HAP-1 (cell line): Measurements from ENCODE around the gene C2orf92.
A peak's percentile ranks its signal among the peaks of the same experiment; 100 is the strongest.
"Not testable (repeated sequence)": the region's sequence is repeated elsewhere in the genome, so short reads cannot be mapped to it uniquely, and the experiment has no call there.

Experiments
- DNase-seq, 2 experiments: peaks; one replicate each; pipeline ENCODE4 v3.0.0-alpha.2; 2016 to 2020; ENCODE audit warnings: low spot score in 2 of 2
- H3K27me3 ChIP-seq: fragments of 250-450 bp; sonication (Bioruptor Pico); 2 replicates; pipeline ENCODE4 v1.5.1; 2020; ENCODE audit warnings: low read depth, mild to moderate bottlenecking, moderate library complexity
- H3K36me3 ChIP-seq: fragments of 250-450 bp; sonication (Bioruptor Pico); replicated peaks from 2 replicates; pipeline ENCODE4 v1.5.1; 2020; ENCODE audit warnings: mild to moderate bottlenecking
- H3K4me1 ChIP-seq: fragments of 250-450 bp; sonication (Bioruptor Pico); 2 replicates; pipeline ENCODE4 v1.5.1; 2020; ENCODE audit warnings: mild to moderate bottlenecking
- H3K4me3 ChIP-seq: fragments of 250-450 bp; sonication (Bioruptor Pico); 2 replicates; pipeline ENCODE4 v1.5.1; 2020; ENCODE audit warnings: mild to moderate bottlenecking, moderate library complexity
- H3K9me3 ChIP-seq: fragments of 250-450 bp; sonication (Bioruptor Pico); 2 replicates; pipeline ENCODE4 v1.5.1; 2020; ENCODE audit warnings: mild to moderate bottlenecking, moderate library complexity
- in situ Hi-C: fragments of 300-500 bp; cut with MboI; formaldehyde crosslinking; loops from 3 replicates; pipeline ENCODE4 v1.14.3; 2020; ENCODE audit warnings: low sequenced_read_pairs, inconsistent platforms, mixed read lengths

Gene C2orf92

DNA sequence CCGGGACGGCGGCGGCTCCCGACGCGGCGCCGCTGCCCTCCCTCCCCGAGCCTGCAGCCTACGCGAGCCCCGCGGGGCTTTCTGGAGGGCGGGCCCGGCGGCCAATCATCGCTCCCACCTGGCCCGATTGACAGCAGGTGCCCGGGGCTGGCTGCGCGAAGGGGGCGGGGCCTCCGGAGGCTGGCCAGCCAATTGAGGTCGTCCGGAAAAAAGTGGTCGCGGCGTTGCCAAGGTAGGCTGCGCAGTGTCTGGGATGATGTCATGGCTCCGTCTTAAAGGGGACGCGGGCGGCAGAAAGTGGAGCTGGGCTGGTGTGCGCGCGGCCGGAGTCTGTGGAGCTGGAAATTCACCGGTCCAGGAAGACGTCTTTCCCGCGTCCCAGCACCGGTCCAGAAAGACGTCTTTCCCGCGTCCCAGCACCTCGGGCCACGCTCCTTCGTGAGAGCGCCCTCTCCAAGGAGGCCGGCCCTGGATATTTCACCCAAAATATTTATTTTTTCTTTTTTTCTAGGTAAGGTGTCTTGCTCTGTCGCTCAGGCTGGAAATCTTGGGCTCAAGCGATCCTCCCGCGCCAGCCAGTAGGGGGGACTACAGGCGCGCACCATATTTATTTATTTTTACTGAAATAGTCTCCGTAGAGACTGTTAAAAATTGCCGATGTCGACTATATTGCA lies 5.4 kb upstream of the C2orf92 start, which contains the start of gene ACTR1B:
Gene ACTR1B (minus strand): TSS at position 83 of the 674 bp plus-strand sequence. CDS start 154 bp downstream, outside the sequence.
- Histone ChIP-seq H3K9me3 (no peaks in the 10 kb centered on the region), H3K4me1 (no peaks in the 10 kb centered on the region), H3K27me3 (no peaks in the 10 kb centered on the region), H3K36me3 (peaks cover 10% of the 10 kb centered on the region), H3K4me3 (peak within 1 kb of the TSS; percentile 69)
- in situ Hi-C loops: no loop called here
- DNase-seq: peak; percentile 96 to 98

GRCh38 chr2:97664636-97664970 lies 4.9 kb upstream of the C2orf92 start:
- in situ Hi-C loops: no loop called here
- no peaks in the 10 kb centered on the region for H3K9me3 ChIP-seq
- peak in 1 of 2 experiments; percentile 49 for DNase-seq
- H3K4me1 ChIP-seq: no peaks in the 10 kb centered on the region
- no peaks in the 10 kb centered on the region for H3K27me3 ChIP-seq
- peaks cover 7% of the 10 kb centered on the region for H3K36me3 ChIP-seq
- H3K4me3 ChIP-seq: peak overlapping the region; percentile 69

DNA sequence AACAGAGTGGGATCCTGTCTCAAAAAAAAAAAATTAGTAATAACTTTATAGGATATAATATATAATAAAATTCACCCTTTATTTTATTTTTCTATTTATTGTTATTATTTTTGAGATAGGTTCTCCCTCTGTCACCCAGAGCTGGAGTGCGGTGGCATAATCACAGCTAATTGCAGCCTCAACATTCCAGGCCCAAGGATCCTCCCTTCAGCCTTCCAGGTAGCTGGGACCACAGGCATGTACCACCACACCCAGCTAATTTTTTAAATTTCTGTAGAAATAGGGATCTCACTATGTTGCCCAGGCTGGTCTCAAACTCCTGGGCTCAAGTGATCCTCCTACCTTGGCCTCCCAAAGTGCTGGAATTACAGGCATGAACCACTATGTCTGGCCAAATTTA lies 958 bp downstream of the C2orf92 start:
- no peak overlapping the region for H3K4me3 ChIP-seq
- H3K9me3 ChIP-seq: no peaks in the 10 kb centered on the region
- no peaks in the 10 kb centered on the region for H3K4me1 ChIP-seq
- no peaks in the 10 kb centered on the region; the same call in 1 of the 2 replicates for H3K36me3 ChIP-seq
- no peak for DNase-seq
- no peaks in the 10 kb centered on the region for H3K27me3 ChIP-seq
- in situ Hi-C loops: no loop called here

DNA sequence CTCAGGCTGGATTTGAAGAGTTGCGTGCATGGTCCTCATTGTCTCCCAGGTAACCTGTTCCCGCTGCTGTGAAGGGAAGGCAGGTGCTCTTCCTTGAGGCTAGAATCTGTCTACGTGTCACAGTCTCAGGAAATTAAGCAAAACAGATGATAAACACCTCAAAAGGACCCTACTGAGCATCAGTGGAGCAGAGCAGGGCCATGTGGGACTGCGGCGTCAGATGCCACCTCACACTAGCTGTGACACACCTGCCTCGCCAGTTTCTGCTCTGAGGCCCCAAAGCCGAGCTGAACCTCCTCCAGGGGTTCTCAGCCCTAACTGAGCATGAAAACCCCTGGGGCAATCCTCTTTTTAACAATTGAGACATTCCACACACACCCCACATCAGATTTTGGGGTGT lies 2.0 kb downstream of the C2orf92 start:
- Histone ChIP-seq H3K4me3 (no peak overlapping the region), H3K9me3 (no peaks in the 10 kb centered on the region), H3K4me1 (no peaks in the 10 kb centered on the region), H3K27me3 (no peaks in the 10 kb centered on the region), H3K36me3 (no peaks in the 10 kb centered on the region; the same call in 1 of the 2 replicates)
- no peak for DNase-seq
- in situ Hi-C loops: no loop called here

DNA sequence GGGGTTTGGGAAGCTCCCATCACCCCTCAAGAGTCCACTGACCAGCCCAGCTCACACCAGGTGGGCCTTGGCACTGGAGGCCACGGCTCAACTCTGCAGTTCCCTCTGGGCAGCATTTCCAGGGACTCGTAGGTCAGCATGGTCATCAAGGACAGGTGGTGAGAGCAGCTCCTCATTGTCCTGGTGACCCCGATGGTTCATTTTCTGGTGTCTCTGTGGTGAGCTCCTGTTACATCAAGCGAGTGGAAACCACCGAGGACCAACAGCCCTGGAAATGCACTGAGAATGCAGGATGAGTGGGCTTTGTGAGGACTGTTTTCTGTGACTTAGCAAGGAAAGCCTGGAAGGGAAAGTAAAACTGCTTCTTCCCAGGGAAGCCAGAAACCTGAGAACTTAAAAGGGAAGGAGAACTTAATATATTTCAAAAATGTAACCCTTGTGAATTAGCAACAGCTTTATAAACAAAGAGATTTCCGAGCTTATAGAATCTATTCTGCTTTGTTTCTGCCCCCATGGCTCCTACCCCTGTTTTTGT lies 3.2 kb downstream of the C2orf92 start:
- in situ Hi-C loops: not testable (repeated sequence)

GRCh38 chr2:97673182-97673914 lies 3.8 kb downstream of the C2orf92 start:
- Histone ChIP-seq H3K9me3 (no peaks in the 10 kb centered on the region), H3K36me3 (no peaks in the 10 kb centered on the region; the same call in 1 of the 2 replicates), H3K4me3 (no peak overlapping the region), H3K27me3 (no peaks in the 10 kb centered on the region), H3K4me1 (no peaks in the 10 kb centered on the region)
- no peak for DNase-seq
- in situ Hi-C loops: no loop called here

More for the DNA sequence above, 3.2 kb downstream of the C2orf92 start:
- H3K36me3 ChIP-seq, H3K27me3 ChIP-seq, H3K9me3 ChIP-seq, H3K4me3 ChIP-seq, H3K4me1 ChIP-seq, DNase-seq: not testable (repeated sequence)

GRCh38 chr2:97673915-97674283 lies 4.4 kb downstream of the C2orf92 start:
- in situ Hi-C loops: no loop called here
- no peaks in the 10 kb centered on the region for H3K9me3 ChIP-seq
- DNase-seq: no peak
- H3K36me3 ChIP-seq: no peaks in the 10 kb centered on the region
- H3K4me3 ChIP-seq: no peak overlapping the region
- H3K4me1 ChIP-seq: no peaks in the 10 kb centered on the region
- no peaks in the 10 kb centered on the region for H3K27me3 ChIP-seq

- no peak overlapping the region for H3K4me3 ChIP-seq
- H3K27me3 ChIP-seq: no peaks in the 10 kb centered on the region
- in situ Hi-C loops: no loop called here
- no peaks in the 10 kb centered on the region for H3K9me3 ChIP-seq
- H3K4me1 ChIP-seq: no peaks in the 10 kb centered on the region
- DNase-seq: no peak
- H3K36me3 ChIP-seq: no peaks in the 10 kb centered on the region
Measured at GRCh38 chr2:97675430-97676113, 6.1 kb downstream of the C2orf92 start.

GRCh38 chr2:97676620-97677019 lies 7.1 kb downstream of the C2orf92 start:
- Histone ChIP-seq H3K4me1 (no peaks in the 10 kb centered on the region), H3K9me3 (no peaks in the 10 kb centered on the region), H3K4me3 (no peak overlapping the region), H3K36me3 (no peaks in the 10 kb centered on the region), H3K27me3 (no peaks in the 10 kb centered on the region)
- in situ Hi-C loops: no loop called here
- DNase-seq: no peak

- no peaks in the 10 kb centered on the region for H3K4me1 ChIP-seq
- H3K36me3 ChIP-seq: no peaks in the 10 kb centered on the region
- DNase-seq: no peak
- no peak overlapping the region for H3K4me3 ChIP-seq
- H3K9me3 ChIP-seq: no peaks in the 10 kb centered on the region
- H3K27me3 ChIP-seq: no peaks in the 10 kb centered on the region
- in situ Hi-C loops: no loop called here
Measured at GRCh38 chr2:97677480-97677879, 8.0 kb downstream of the C2orf92 start.

GRCh38 chr2:97678298-97678697 lies 8.8 kb downstream of the C2orf92 start:
- no peaks in the 10 kb centered on the region for H3K9me3 ChIP-seq
- no peaks in the 10 kb centered on the region for H3K36me3 ChIP-seq
- no peak for DNase-seq
- in situ Hi-C loops: no loop called here
- H3K27me3 ChIP-seq: no peaks in the 10 kb centered on the region
- no peak overlapping the region for H3K4me3 ChIP-seq
- H3K4me1 ChIP-seq: no peaks in the 10 kb centered on the region

DNA sequence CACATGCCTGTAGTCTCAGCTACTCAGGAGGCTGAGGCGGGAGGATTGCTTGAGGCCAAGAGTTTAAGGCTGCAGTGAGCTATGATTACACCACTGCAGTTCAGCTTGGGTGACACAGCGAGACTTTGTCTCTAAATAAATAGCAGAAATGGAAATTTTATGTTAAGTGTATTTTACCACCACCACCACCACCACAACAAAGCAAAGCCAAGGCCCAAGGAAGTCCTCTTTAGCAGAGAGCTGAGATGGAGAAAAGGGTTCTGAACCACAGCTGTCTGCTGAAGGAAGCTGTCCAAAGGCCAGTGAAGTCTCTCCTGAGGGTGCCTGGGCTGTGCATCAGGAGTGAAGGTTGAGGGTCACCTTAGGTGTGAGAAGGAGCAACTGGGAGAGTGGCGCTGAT lies 17.7 kb downstream of the C2orf92 start:
- H3K27me3 ChIP-seq, H3K36me3 ChIP-seq, H3K4me1 ChIP-seq, H3K9me3 ChIP-seq, DNase-seq, in situ Hi-C loops, H3K4me3 ChIP-seq: not testable (repeated sequence)

DNA sequence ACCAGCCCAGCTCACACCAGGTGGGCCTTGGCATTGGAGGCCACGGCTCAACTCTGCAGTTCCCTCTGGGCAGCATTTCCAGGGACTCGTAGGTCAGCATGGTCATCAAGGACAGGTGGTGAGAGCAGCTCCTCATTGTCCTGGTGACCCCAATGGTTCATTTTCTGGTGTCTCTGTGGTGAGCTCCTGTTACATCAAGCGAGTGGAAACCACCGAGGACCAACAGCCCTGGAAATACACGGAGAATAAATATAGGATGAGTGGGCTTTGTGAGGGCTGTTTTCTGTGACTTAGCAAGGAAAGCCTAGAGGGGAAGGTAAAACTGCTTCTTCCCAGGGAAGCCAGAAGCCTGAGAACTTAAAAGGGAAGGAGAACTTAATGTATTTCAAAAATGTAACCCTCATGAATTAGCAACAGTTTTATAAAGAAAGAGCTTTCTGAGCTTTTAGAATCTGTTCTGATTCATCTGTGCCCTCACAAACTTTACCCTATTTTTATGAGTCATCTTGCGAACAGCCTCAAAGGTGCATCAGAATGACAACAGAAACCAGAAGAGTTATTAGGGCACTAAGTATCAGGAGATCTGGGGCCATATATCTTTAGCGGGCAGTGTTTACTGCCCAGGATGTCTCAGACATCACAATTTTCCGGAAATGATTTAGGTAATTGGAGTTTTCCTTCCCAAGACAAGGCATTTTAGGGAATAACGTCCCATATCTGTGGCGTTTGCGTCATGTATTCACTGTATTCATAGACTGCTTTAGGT lies 18.7 kb downstream of the C2orf92 start:
- Histone ChIP-seq H3K36me3 (no peaks in the 10 kb centered on the region), H3K27me3 (no peaks in the 10 kb centered on the region), H3K9me3 (no peaks in the 10 kb centered on the region), H3K4me1 (peaks cover 9% of the 10 kb centered on the region), H3K4me3 (no peak overlapping the region)
- DNase-seq: no peak
- in situ Hi-C loops: no loop called here
